CD14-positive monocyte (primary cell): ENCODE results near the gene NXPH3. TPM values are rescaled to one million over a fixed set of nuclear protein-coding genes. Genes with fewer than 3 reads are reported as not detected.

Experiments
- DNase-seq, 3 donors: peaks; one replicate each; pipeline ENCODE4 v3.0.0-alpha.2; 2011 to 2022
- H2AFZ ChIP-seq: 2 replicates; pipeline ENCODE4 v1.6.0; 2012; ENCODE audit warnings: mild to moderate bottlenecking, low read depth, low read length, inconsistent platforms; ENCODE audit not compliant: insufficient read depth, poor library complexity, severe bottlenecking
- H3K27ac ChIP-seq, 2 donors: 1 replicate in 1 of 2; 2 replicates in 1 of 2; pipeline ENCODE4 v1.5.1; 2012 to 2013; ENCODE audit warnings: low read length in 2 of 2, control low read depth in 1 of 2, inconsistent platforms in 1 of 2, low read depth in 1 of 2, mild to moderate bottlenecking in 1 of 2
- H3K27me3 ChIP-seq, 2 donors: one replicate each; pipeline versions ENCODE4 v1.6.0 to v1.6.1; 2011 to 2013; ENCODE audit warnings: low read length in 2 of 2; ENCODE audit not compliant: control insufficient read depth in 2 of 2, insufficient read depth in 2 of 2
- H3K36me3 ChIP-seq, 2 donors: replicated peaks in 1 of 2; 1 replicate in 1 of 2; 2 replicates in 1 of 2; pipeline versions ENCODE4 v1.5.1 to v1.6.1; 2012 to 2013; ENCODE audit warnings: low read length in 2 of 2, control low read depth in 1 of 2, inconsistent platforms in 1 of 2, mild to moderate bottlenecking in 1 of 2; ENCODE audit not compliant: insufficient read depth in 2 of 2, control insufficient read depth in 1 of 2
- H3K4me1 ChIP-seq, 2 donors: 1 replicate in 1 of 2; 2 replicates in 1 of 2; pipeline versions ENCODE4 v1.5.1 to v1.6.1; 2012 to 2013; ENCODE audit warnings: low read length in 2 of 2, control low read depth in 1 of 2, inconsistent platforms in 1 of 2, mild to moderate bottlenecking in 1 of 2, moderate library complexity in 1 of 2; ENCODE audit not compliant: insufficient read depth in 2 of 2, control insufficient read depth in 1 of 2
- H3K4me2 ChIP-seq: replicated peaks from 2 replicates; pipeline ENCODE3; 2012; ENCODE audit warnings: low read length, moderate library complexity, mild to moderate bottlenecking; ENCODE audit not compliant: poor library complexity, severe bottlenecking; ENCODE audit errors: extremely low read depth
- H3K4me3 ChIP-seq, 3 experiments: fragments of 200-600 bp in 1 of 3; sonication (generic) in 1 of 3; replicated peaks in 1 of 3; 1 replicate in 2 of 3; 2 replicates in 1 of 3; pipeline ENCODE4 v1.5.1; 2011 to 2013; ENCODE audit warnings: low read length in 3 of 3, mild to moderate bottlenecking in 3 of 3, control low read depth in 2 of 3, low read depth in 2 of 3, inconsistent platforms in 1 of 3, moderate library complexity in 1 of 3
- H3K79me2 ChIP-seq: 2 replicates; pipeline ENCODE4 v1.6.0; 2012; ENCODE audit warnings: mild to moderate bottlenecking, control low read depth, inconsistent platforms, low read length, moderate library complexity; ENCODE audit not compliant: insufficient read depth
- H3K9ac ChIP-seq: 2 replicates; pipeline ENCODE4 v1.6.0; 2017; ENCODE audit warnings: low read length, mild to moderate bottlenecking; ENCODE audit not compliant: insufficient read depth, poor library complexity, severe bottlenecking
- H3K9me3 ChIP-seq, 2 donors: replicated peaks in 1 of 2; 1 replicate in 1 of 2; 2 replicates in 1 of 2; pipeline versions ENCODE4 v1.5.1 to v1.6.1; 2012 to 2013; ENCODE audit warnings: low read length in 2 of 2, control low read depth in 1 of 2; ENCODE audit not compliant: control insufficient read depth in 1 of 2, insufficient read depth in 1 of 2
- H4K20me1 ChIP-seq: 2 replicates; pipeline ENCODE4 v1.6.0; 2012; ENCODE audit warnings: mild to moderate bottlenecking, low read length, control low read depth, moderate library complexity; ENCODE audit not compliant: insufficient read depth
- H3K27ac Mint-ChIP-seq, 7 donors: one replicate each; pipeline ENCODE4 v1.8.0; 2020; ENCODE audit warnings: mild to moderate bottlenecking in 7 of 7, mixed read lengths in 7 of 7, moderate library complexity in 6 of 7, inconsistent platforms in 2 of 7
- H3K27me3 Mint-ChIP-seq, 3 donors: one replicate each; pipeline ENCODE4 v1.8.0; 2021 to 2022; ENCODE audit warnings: low read depth in 3 of 3, mild to moderate bottlenecking in 3 of 3, mixed read lengths in 3 of 3, moderate library complexity in 3 of 3, inconsistent platforms in 1 of 3
- H3K36me3 Mint-ChIP-seq, 2 donors: one replicate each; pipeline ENCODE4 v1.8.0; 2020; ENCODE audit warnings: mixed read lengths in 2 of 2, inconsistent platforms in 1 of 2, mild to moderate bottlenecking in 1 of 2
- H3K4me1 Mint-ChIP-seq: one replicate; pipeline ENCODE4 v1.8.0; 2020; ENCODE audit warnings: mild to moderate bottlenecking, mixed read lengths
- H3K4me3 Mint-ChIP-seq, 2 donors: one replicate each; pipeline ENCODE4 v1.8.0; 2020; ENCODE audit warnings: mild to moderate bottlenecking in 2 of 2, mixed read lengths in 2 of 2, moderate library complexity in 1 of 2
- H3K9me3 Mint-ChIP-seq, 7 donors: one replicate each; pipeline ENCODE4 v1.8.0; 2020 to 2022; ENCODE audit warnings: mixed read lengths in 7 of 7, mild to moderate bottlenecking in 6 of 7, moderate library complexity in 6 of 7, inconsistent platforms in 2 of 7
- CTCF ChIP-seq: fragments of 200-600 bp; IDR thresholded peaks from one replicate; pipeline ENCODE4 v1.8.0; 2022; ENCODE audit warnings: antibody characterized with exemption, mild to moderate bottlenecking
- WGBS: methylation state at CpG from one replicate; pipeline ENCODE4 v1.1.5; 2013; ENCODE audit warnings: missing lambda C conversion rate; ENCODE audit not compliant: insufficient coverage; 5-methylcytosine and 5-hydroxymethylcytosine counted together
- intact Hi-C, 2 donors: fragments of 100-400 bp; cut with micrococcal nuclease; formaldehyde crosslinking; loops; one replicate each; pipeline versions ENCODE4 v1.15.0 to v1.15.1; 2023
- polyA plus RNA-seq, 3 donors: library from polyadenylated mRNA; depleted of rRNA in 1 of 3; unstranded in 2 of 3; stranded (reverse) in 1 of 3; fragments of 300-500 nt in 2 of 3; fragments of >200 nt in 1 of 3; fragmentation: Illumina TruSeq in 2 of 3; gene quantifications; 1 replicate in 2 of 3; 2 replicates in 1 of 3; pipeline ENCODE4 v1.2.3, GENCODE V29; 2012 to 2021

The NXPH3 gene
- polyA plus RNA-seq, 3 donors: not detected

GRCh38 chr17:49582055-49582722 is 6.5 kb downstream of the NXPH3 start:
- Mint-ChIP-seq H3K36me3 (no peaks in the 10 kb centered on the region), H3K27me3 (peaks cover 15 to 18% (median 17%) of the 10 kb centered on the region in 3 donors), H3K4me1 (peaks cover 3% of the 10 kb centered on the region), H3K9me3 (peaks cover 0 to 2% (median 0%) of the 10 kb centered on the region in 7 donors), H3K4me3 (no peak overlapping the region), H3K27ac (no peak overlapping the region)
- H3K4me2 ChIP-seq: no peak overlapping the region
- H3K36me3 ChIP-seq: no peaks in the 10 kb centered on the region
- H3K9ac ChIP-seq: no peak overlapping the region
- no peak for TF ChIP-seq CTCF
- H3K79me2 ChIP-seq: no peaks in the 10 kb centered on the region
- peaks cover 7 to 12% of the 10 kb centered on the region in 2 donors for H3K27me3 ChIP-seq
- intact Hi-C loops: no loop called here
- no peak for DNase-seq
- no peak overlapping the region for H3K27ac ChIP-seq
- no peak overlapping the region for H2AFZ ChIP-seq
- no peak overlapping the region for H3K4me3 ChIP-seq
- no peaks in the 10 kb centered on the region for H3K4me1 ChIP-seq
- no peaks in the 10 kb centered on the region for H4K20me1 ChIP-seq
- 94% methylated on average over 9 of the region's 12 CpGs for WGBS
- no peaks in the 10 kb centered on the region for H3K9me3 ChIP-seq

- Histone ChIP-seq H3K4me2 (no peak overlapping the region), H3K27ac (no peak overlapping the region), H3K4me3 (no peak overlapping the region), H3K79me2 (no peaks in the 10 kb centered on the region), H4K20me1 (no peaks in the 10 kb centered on the region), H3K36me3 (no peaks in the 10 kb centered on the region), H3K4me1 (no peaks in the 10 kb centered on the region), H3K27me3 (peaks cover under 1 to 6% of the 10 kb centered on the region in 2 donors), H3K9ac (no peak overlapping the region), H2AFZ (no peak overlapping the region), H3K9me3 (no peaks in the 10 kb centered on the region)
- no peak for DNase-seq
- 93% methylated on average over 4 of the region's 8 CpGs for WGBS
- no peak overlapping the region for H3K27ac Mint-ChIP-seq
- H3K36me3 Mint-ChIP-seq: peaks cover 0 to 2% of the 10 kb centered on the region in 2 donors
- no peak for TF ChIP-seq CTCF
- H3K27me3 Mint-ChIP-seq: peaks cover 9 to 12% (median 11%) of the 10 kb centered on the region in 3 donors
- peaks cover 0 to 2% (median 0%) of the 10 kb centered on the region in 7 donors for H3K9me3 Mint-ChIP-seq
- H3K4me3 Mint-ChIP-seq: no peak overlapping the region
- H3K4me1 Mint-ChIP-seq: peaks cover 3% of the 10 kb centered on the region
- intact Hi-C loops: no loop called here
Observed at GRCh38 chr17:49582789-49583188, 7.1 kb downstream of the NXPH3 start.
